K562 (cell line): ENCODE results near the gene BCAR3. TPM values are rescaled to one million over a fixed set of nuclear protein-coding genes. Genes with fewer than 3 reads are reported as not detected.

Experiments used
- ATAC-seq: fragments of 200-7000 bp; cut with Tn5 transposase; 3 replicates; pipeline ENCODE4 v1.9.1; 2020; ENCODE audit warnings: moderate library complexity
- BruUV-seq: library from RNA; stranded (reverse); fragments of 400-500 nt; replicated peaks from 2 replicates; lab custom pipeline; 2021; lab: Mats Ljungman, UMichigan
- CTCF ChIA-PET: fragments of 300-600 bp; formaldehyde crosslinking; extraction: SDS; loops from one replicate; lab custom pipeline; 2021; ENCODE audit warnings: low intra/inter-chr PET ratio; lab: Yijun Ruan, JAX
- POLR2A ChIA-PET: fragments of 300-600, 350-650 bp; sonication (Branson Sonifier 250); formaldehyde crosslinking; extraction: SDS; loops from one replicate; lab custom pipeline; 2021; ENCODE audit warnings: antibody characterized with exemption, inconsistent platforms; lab: Yijun Ruan, JAX
- DNase-seq, 4 experiments: peaks; one replicate each; pipeline versions ENCODE4 v3.0.0 to v3.0.0-alpha.2; 2011 to 2018; ENCODE audit warnings: low spot score in 3 of 4, mixed read lengths in 3 of 4; ENCODE audit errors: extremely low read depth in 1 of 4
- FAIRE-seq: peaks from 2 replicates; lab custom pipeline; 2011; peaks lifted over from hg19 to GRCh38; lab: Jason Lieb, UNC
- H2AFZ ChIP-seq: 2 replicates; pipeline ENCODE4 v1.6.0; 2011; ENCODE audit warnings: low read depth, low read length, control low read depth, inconsistent platforms
- H3K27ac ChIP-seq: fragments of 200-600 bp; 3 replicates; pipeline ENCODE4 v1.8.0; 2011; ENCODE audit warnings: low read depth, mild to moderate bottlenecking, control low read depth, inconsistent platforms, low read length, moderate library complexity, mixed read lengths; ENCODE audit errors: extremely low read depth
- H3K27me3 ChIP-seq, 2 experiments: fragments of 300-600 bp in 1 of 2; 2 replicates in 1 of 2; 3 replicates in 1 of 2; pipeline versions ENCODE4 v1.6.0 to v1.8.0; 2011; ENCODE audit warnings: inconsistent platforms in 2 of 2, low read length in 2 of 2, mild to moderate bottlenecking in 1 of 2, mixed read lengths in 1 of 2, moderate library complexity in 1 of 2; ENCODE audit not compliant: control insufficient read depth in 2 of 2, insufficient read depth in 2 of 2
- H3K36me3 ChIP-seq: fragments of 300-600 bp; 3 replicates; pipeline ENCODE4 v1.8.0; 2011; ENCODE audit warnings: mild to moderate bottlenecking, low read length, inconsistent platforms; ENCODE audit not compliant: control insufficient read depth, insufficient read depth
- H3K4me1 ChIP-seq, 2 experiments: fragments of 200-600 bp in 1 of 2; replicated peaks in 1 of 2; 2 replicates in 1 of 2; 3 replicates in 1 of 2; pipeline versions ENCODE4 v1.5.1 to v1.8.0; 2011; ENCODE audit warnings: inconsistent platforms in 2 of 2, low read length in 2 of 2, mild to moderate bottlenecking in 1 of 2, mixed read lengths in 1 of 2, moderate library complexity in 1 of 2; ENCODE audit not compliant: control insufficient read depth in 2 of 2, insufficient read depth in 2 of 2
- H3K4me2 ChIP-seq: 2 replicates; pipeline ENCODE4 v1.6.1; 2011; ENCODE audit warnings: low read length, control low read depth, inconsistent platforms, mixed read lengths; ENCODE audit not compliant: insufficient read depth
- H3K4me3 ChIP-seq: fragments of 200-600 bp; sonication (generic), shearing (Covaris generic); 2 replicates; pipeline ENCODE4 v1.5.1; 2016; ENCODE audit warnings: control low read depth, inconsistent platforms
- H3K79me2 ChIP-seq: fragments of 200-600 bp; 3 replicates; pipeline ENCODE4 v1.8.0; 2011; ENCODE audit warnings: low read length, inconsistent platforms; ENCODE audit not compliant: control insufficient read depth, insufficient read depth
- H3K9ac ChIP-seq, 2 experiments: 2 replicates each; pipeline versions ENCODE4 v1.6.0 to v1.6.1; 2011; ENCODE audit warnings: low read depth in 2 of 2, low read length in 2 of 2, control low read depth in 1 of 2, inconsistent platforms in 1 of 2, mild to moderate bottlenecking in 1 of 2, mixed read lengths in 1 of 2; ENCODE audit not compliant: insufficient read depth in 1 of 2
- H3K9me1 ChIP-seq: one replicate; pipeline ENCODE4 v1.6.0; 2011; ENCODE audit warnings: inconsistent platforms, mild to moderate bottlenecking, low read length, moderate library complexity; ENCODE audit not compliant: control insufficient read depth, insufficient read depth
- H3K9me3 ChIP-seq: replicated peaks from 2 replicates; pipeline ENCODE4 v1.5.1; 2011; ENCODE audit warnings: low read depth, low read length, inconsistent platforms; ENCODE audit not compliant: control insufficient read depth, insufficient read depth
- H4K20me1 ChIP-seq: replicated peaks from 2 replicates; pipeline ENCODE4 v1.6.1; 2011; ENCODE audit warnings: low read length, inconsistent platforms, mixed read lengths; ENCODE audit not compliant: control insufficient read depth, insufficient read depth
- ATF1 ChIP-seq, 2 experiments: fragments of 450-650 bp in 1 of 2; IDR thresholded peaks; 2 replicates each; pipeline ENCODE4 v1.6.1; 2016; ENCODE audit warnings: missing compliant biosample characterization in 1 of 2, missing genetic modification characterization in 1 of 2
- BACH1 ChIP-seq: fragments of 200-800 bp; sonication (Bioruptor generic); IDR thresholded peaks from 2 replicates; pipeline ENCODE4 v1.6.1; 2016; ENCODE audit warnings: missing genetic modification characterization, missing compliant biosample characterization
- HIVEP1 ChIP-seq: fragments of 250-450 bp; sonication (Bioruptor Pico); IDR thresholded peaks from 2 replicates; pipeline ENCODE4 v1.4.0; 2020; ENCODE audit warnings: mild to moderate bottlenecking
- KLF6 ChIP-seq: fragments of 250-450 bp; sonication (Bioruptor Pico); IDR thresholded peaks from 2 replicates; pipeline ENCODE4 v1.4.0; 2020; ENCODE audit warnings: mild to moderate bottlenecking, moderate library complexity, borderline replicate concordance
- NBN ChIP-seq: fragments of 450-650 bp; IDR thresholded peaks from 2 replicates; pipeline ENCODE4 v1.6.1; 2016; ENCODE audit warnings: low read depth, mild to moderate bottlenecking
- NR4A1 ChIP-seq, 2 experiments: fragments of 250-450 bp in 1 of 2; fragments of 450-650 bp in 1 of 2; sonication (Bioruptor Pico) in 1 of 2; IDR thresholded peaks; 2 replicates each; pipeline versions ENCODE4 v1.4.0 to v1.6.1; 2016 to 2020; ENCODE audit warnings: mild to moderate bottlenecking in 2 of 2, missing compliant biosample characterization in 1 of 2, missing genetic modification characterization in 1 of 2, moderate library complexity in 1 of 2
- POLR2B ChIP-seq: fragments of 450-650 bp; IDR thresholded peaks from 2 replicates; pipeline ENCODE4 v1.6.1; 2018; ENCODE audit warnings: low read depth; ENCODE audit not compliant: partially characterized antibody
- RCOR1 ChIP-seq, 2 experiments: IDR thresholded peaks; 2 replicates each; pipeline ENCODE4 v1.6.1; 2012; ENCODE audit warnings: low read depth in 2 of 2, low read length in 2 of 2, borderline replicate concordance in 1 of 2, improper control_type of control experiment in 1 of 2
- SOX6 ChIP-seq: fragments of 450-650 bp; IDR thresholded peaks from 2 replicates; pipeline ENCODE4 v1.6.1; 2014; ENCODE audit warnings: mild to moderate bottlenecking
- TEAD4 ChIP-seq, 2 experiments: sonication (generic) in 1 of 2; formaldehyde crosslinking in 1 of 2; IDR thresholded peaks; 2 replicates each; pipeline versions ENCODE4 v1.6.1 to v1.8.0; 2012 to 2022; ENCODE audit warnings: borderline replicate concordance in 1 of 2, inconsistent platforms in 1 of 2, low read length in 1 of 2, mild to moderate bottlenecking in 1 of 2, missing genetic modification reagents in 1 of 2
- ZFPM2 ChIP-seq: fragments of 250-450 bp; sonication (Bioruptor Pico); IDR thresholded peaks from 2 replicates; pipeline ENCODE4 v1.5.1; 2022; ENCODE audit warnings: mild to moderate bottlenecking
- ZNF354B ChIP-seq: fragments of 250-450 bp; sonication (Bioruptor Pico); IDR thresholded peaks from 2 replicates; pipeline ENCODE4 v1.4.0; 2020
- ZNF586 ChIP-seq: fragments of 450-650 bp; formaldehyde crosslinking; conservative IDR thresholded peaks from 2 replicates; pipeline ENCODE4 v1.4.0; 2020; ENCODE audit warnings: mild to moderate bottlenecking, moderate library complexity
- ZZZ3 ChIP-seq: fragments of 450-650 bp; IDR thresholded peaks from 2 replicates; pipeline ENCODE4 v1.6.1; 2016; ENCODE audit warnings: antibody characterized with exemption, mild to moderate bottlenecking, moderate library complexity
- WGBS: fragments of 100-300 bp; shearing (Covaris generic); methylation state at CpG from one replicate; pipeline ENCODE4 v1.1.6; 2016; ENCODE audit warnings: low coverage, mixed read lengths; ENCODE audit not compliant: insufficient coverage; ENCODE audit errors: missing lambda C conversion rate; 5-methylcytosine and 5-hydroxymethylcytosine counted together
- in situ Hi-C: fragments of 300-500 bp; cut with MboI; formaldehyde crosslinking; loops from 4 replicates; pipeline ENCODE4 v1.15.0; 2018; ENCODE audit warnings: inconsistent platforms, mixed read lengths
- intact Hi-C: fragments of 100-400 bp; cut with micrococcal nuclease; formaldehyde crosslinking; loops from 2 replicates; pipeline ENCODE4 v1.14.2; 2022
- polyA plus RNA-seq, 8 experiments: library from polyadenylated mRNA; depleted of rRNA in 4 of 8; stranded (reverse) in 5 of 8; unstranded in 3 of 8; fragments of >200 nt; fragmentation: Nextera tagmentation in 2 of 8; fragmentation: Illumina TruSeq in 1 of 8; extraction: Ambion mirVana in 2 of 8; extraction: Trizol in 1 of 8; gene quantifications; 2 replicates each; pipeline versions ENCODE4 v1.2.1 to v1.2.3, GENCODE V29; 2011 to 2014; ENCODE audit warnings: inconsistent platforms in 1 of 8, missing spikeins in 1 of 8
- total RNA-seq, 7 experiments: library from RNA; depleted of rRNA in 6 of 7; stranded (reverse); fragments of >200 nt in 6 of 7; fragmentation: Illumina TruSeq in 2 of 7; extraction: Trizol in 2 of 7; gene quantifications; 2 replicates each; pipeline versions ENCODE4 v1.2.1 to v1.2.3, GENCODE V29; 2011 to 2021; ENCODE audit warnings: low replicate concordance in 1 of 7
- TF ChIP-seq, protein P1 (sequence below), 2 experiments: IDR thresholded peaks; 2 replicates each; pipeline ENCODE4 v1.6.1; 2011; ENCODE audit warnings: borderline replicate concordance in 1 of 2, control low read depth in 1 of 2, low read depth in 1 of 2, low read length in 1 of 2, mild to moderate bottlenecking in 1 of 2, mixed read lengths in 1 of 2, moderate library complexity in 1 of 2; ENCODE audit not compliant: insufficient read depth in 1 of 2, insufficient read length in 1 of 2, poor library complexity in 1 of 2, severe bottlenecking in 1 of 2; ENCODE audit errors: extremely low read depth in 1 of 2
- TF ChIP-seq, protein P2 (sequence below): fragments of 450-650 bp; conservative IDR thresholded peaks from 2 replicates; pipeline ENCODE4 v1.6.1; 2016; ENCODE audit warnings: missing genetic modification characterization, low read depth, mild to moderate bottlenecking, missing compliant biosample characterization, moderate library complexity

BCAR3 gene
- total and polyA plus RNA-seq, 9 of the 15 experiments (the other 6 are each of a cell fraction or from before 2014, with no cell fraction given): 1.8 to 6.3 (median 3.8) TPM

DNA sequence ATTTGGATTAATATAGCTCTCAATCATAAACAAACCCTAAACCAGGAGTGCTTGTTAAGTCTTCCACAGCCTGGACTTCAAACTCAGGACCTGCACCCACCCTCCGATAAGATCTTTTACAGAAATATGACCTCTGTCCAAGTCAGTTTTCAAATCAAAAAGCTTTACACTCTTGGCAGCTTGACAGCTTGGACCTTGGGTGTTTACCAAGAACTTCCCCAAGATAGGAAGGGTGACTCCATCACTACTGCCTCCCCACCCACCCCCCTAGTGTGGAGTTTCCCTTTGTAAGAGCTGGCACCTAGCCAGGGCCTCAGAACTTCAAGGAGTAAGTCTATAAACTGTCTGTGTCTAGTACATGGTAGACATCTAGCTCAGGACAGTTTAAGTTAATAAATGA, 9.6 kb downstream of the BCAR3 start (continued):
- TF ChIP-seq SOX6 (peak; percentile 57; the same call in 1 of the 2 replicates), ATF1 (CRISPR knock-in tag; IDR thresholded peaks at IDR 0.05) (no peak), ATF1 (tag; IDR thresholded peaks at IDR 0.05) (0 out of 2 replicates have a peak, but pooled peaks have one; percentile 9), RCOR1 (IDR thresholded peaks at IDR 0.05; ENCODE audit: borderline replicate concordance in 1 of 2, low read depth in 2 of 2, low read length in 2 of 2) (peak in 1 of 2 experiments; percentile 91; a peak in 2 of 4 replicates), BACH1 (tag) (no peak), TEAD4 (IDR thresholded peaks at IDR 0.05; ENCODE audit: low read length) (peak; percentile 40; the same call in 1 of the 2 replicates), TEAD4 (CRISPR knock-in tag; IDR thresholded peaks at IDR 0.05; ENCODE audit: borderline replicate concordance) (no peak), HIVEP1 (CRISPR knock-in tag) (no peak)
- TF ChIP-seq, protein P1, sequence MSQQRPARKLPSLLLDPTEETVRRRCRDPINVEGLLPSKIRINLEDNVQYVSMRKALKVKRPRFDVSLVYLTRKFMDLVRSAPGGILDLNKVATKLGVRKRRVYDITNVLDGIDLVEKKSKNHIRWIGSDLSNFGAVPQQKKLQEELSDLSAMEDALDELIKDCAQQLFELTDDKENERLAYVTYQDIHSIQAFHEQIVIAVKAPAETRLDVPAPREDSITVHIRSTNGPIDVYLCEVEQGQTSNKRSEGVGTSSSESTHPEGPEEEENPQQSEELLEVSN (IDR thresholded peaks at IDR 0.05; ENCODE audit: borderline replicate concordance in 1 of 2, extremely low read depth in 1 of 2, insufficient read depth in 1 of 2, insufficient read length in 1 of 2, low read depth in 1 of 2, low read length in 1 of 2, poor library complexity in 1 of 2, severe bottlenecking in 1 of 2): no peak

DNA sequence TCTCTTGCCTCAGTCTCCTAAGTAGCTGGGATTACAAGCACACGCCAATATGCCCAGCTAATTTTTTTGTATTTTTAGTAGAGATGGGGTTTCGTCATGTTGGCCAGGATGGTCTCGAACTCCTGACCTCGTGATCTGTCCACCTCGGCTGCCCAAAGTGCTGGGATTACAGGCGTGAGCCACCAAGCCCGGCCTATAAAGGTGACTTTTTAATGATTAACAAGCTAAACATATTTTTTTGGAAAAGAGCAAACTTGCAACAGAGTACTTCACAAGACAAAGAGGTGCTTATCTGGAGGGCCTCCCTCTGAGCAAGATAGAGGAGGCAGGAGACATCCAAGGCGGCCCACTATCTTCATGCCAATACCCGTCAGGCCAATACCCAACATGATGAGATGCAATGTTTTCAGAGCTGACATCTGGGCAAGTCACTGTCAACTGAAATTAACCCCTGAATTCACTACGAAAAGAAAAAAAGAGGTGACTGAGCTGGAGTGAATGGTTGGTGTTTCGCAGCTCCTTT, 10.5 kb downstream of the BCAR3 start:
- H3K9ac ChIP-seq: no peak overlapping the region
- WGBS: 28% methylated on average over 11 of the region's 11 CpGs
- no peak overlapping the region for H3K4me3 ChIP-seq
- FAIRE-seq: no peak
- H3K36me3 ChIP-seq: no peaks in the 10 kb centered on the region
- no peaks in the 10 kb centered on the region for H3K9me1 ChIP-seq
- ATAC-seq: no peak
- TF ChIP-seq KLF6 (CRISPR knock-in tag) (no peak), NR4A1 (CRISPR knock-in tag; IDR thresholded peaks at IDR 0.05) (no peak), NR4A1 (tag; IDR thresholded peaks at IDR 0.05) (no peak), HIVEP1 (CRISPR knock-in tag) (no peak), NBN (no peak), ZFPM2 (no peak), ZNF354B (CRISPR knock-in tag) (no peak), ZNF586 (no peak), POLR2B (no peak), ZZZ3 (no peak)
- TF ChIP-seq, protein P2, sequence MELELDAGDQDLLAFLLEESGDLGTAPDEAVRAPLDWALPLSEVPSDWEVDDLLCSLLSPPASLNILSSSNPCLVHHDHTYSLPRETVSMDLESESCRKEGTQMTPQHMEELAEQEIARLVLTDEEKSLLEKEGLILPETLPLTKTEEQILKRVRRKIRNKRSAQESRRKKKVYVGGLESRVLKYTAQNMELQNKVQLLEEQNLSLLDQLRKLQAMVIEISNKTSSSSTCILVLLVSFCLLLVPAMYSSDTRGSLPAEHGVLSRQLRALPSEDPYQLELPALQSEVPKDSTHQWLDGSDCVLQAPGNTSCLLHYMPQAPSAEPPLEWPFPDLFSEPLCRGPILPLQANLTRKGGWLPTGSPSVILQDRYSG (tag): no peak
- ChIA-PET POLR2A (interaction anchor here (1.1 to 1.3 kb wide), 2 partner anchors 8 to 239 kb away, joined by 3 read pairs; no protein-coding TSS in a partner anchor), CTCF (no interaction called here)
- no peaks in the 10 kb centered on the region for H4K20me1 ChIP-seq
- no peak for DNase-seq
- H3K27me3 ChIP-seq: peaks cover 0 to 3% of the 10 kb centered on the region in 2 experiments; a peak in 1 of 5 replicates
- peaks cover 7 to 25% of the 10 kb centered on the region in 2 experiments for H3K4me1 ChIP-seq
- BruUV-seq: no TSS peak
- H3K9me3 ChIP-seq: no peaks in the 10 kb centered on the region
- no peak overlapping the region for H3K27ac ChIP-seq
- no peak overlapping the region for H3K4me2 ChIP-seq
- H3K79me2 ChIP-seq: no peaks in the 10 kb centered on the region
- intact Hi-C loops (no loop called here), in situ Hi-C loops (no loop called here)
- no peak overlapping the region for H2AFZ ChIP-seq
